Muscle of leg (tissue), 11 donors: Measurements from ENCODE around the gene C12orf56. TPM values are rescaled to one million over a fixed set of nuclear protein-coding genes. Genes with fewer than 3 reads are reported as not detected.

Experiments
- DNase-seq: peaks from one replicate; pipeline ENCODE4 v3.0.0; 2013
- H3K27ac ChIP-seq: one replicate; pipeline ENCODE4 v1.5.1; 2013; ENCODE audit warnings: mild to moderate bottlenecking, low read length, control low read depth
- H3K27me3 ChIP-seq: one replicate; pipeline ENCODE4 v1.6.1; 2013; ENCODE audit warnings: low read length; ENCODE audit not compliant: control insufficient read depth, insufficient read depth
- H3K36me3 ChIP-seq: one replicate; pipeline ENCODE4 v1.6.1; 2013; ENCODE audit warnings: low read length; ENCODE audit not compliant: control insufficient read depth, insufficient read depth
- H3K4me1 ChIP-seq: one replicate; pipeline ENCODE4 v1.6.1; 2013; ENCODE audit warnings: low read length; ENCODE audit not compliant: control insufficient read depth, insufficient read depth
- H3K4me3 ChIP-seq: one replicate; pipeline ENCODE4 v1.5.1; 2013; ENCODE audit warnings: low read length, control low read depth
- H3K9me3 ChIP-seq: replicated peaks from 2 replicates; pipeline ENCODE4 v1.6.1; 2013; ENCODE audit warnings: low read depth, low read length; ENCODE audit not compliant: control insufficient read depth
- WGBS: methylation state at CpG from one replicate; pipeline ENCODE4 v1.1.5; 2013; ENCODE audit warnings: missing lambda C conversion rate; ENCODE audit not compliant: insufficient coverage; 5-methylcytosine and 5-hydroxymethylcytosine counted together
- polyA plus RNA-seq, 8 donors: library from polyadenylated mRNA; unstranded; fragments of 120-200 nt; gene quantifications; one replicate each; pipeline versions ENCODE4 v1.2.1 to v1.2.3, GENCODE V29; 2013; ENCODE audit warnings: inconsistent platforms in 1 of 8, low replicate concordance in 1 of 8; ENCODE audit not compliant: insufficient read length in 8 of 8, insufficient read depth in 1 of 8
- total RNA-seq: library from RNA; stranded (reverse); fragments of 120-200 nt; gene quantifications from one replicate; pipeline ENCODE4 v1.2.4, GENCODE V29; 2013

C12orf56 gene
- total and polyA plus RNA-seq, 9 donors, result 0.65 to 2.7 (median 1.2) TPM

- Histone ChIP-seq H3K4me3 (no peak overlapping the region), H3K9me3 (no peaks in the 10 kb centered on the region), H3K27ac (no peak overlapping the region), H3K36me3 (no peaks in the 10 kb centered on the region), H3K27me3 (no peaks in the 10 kb centered on the region), H3K4me1 (no peaks in the 10 kb centered on the region)
- WGBS, result no CpG with 5 or more reads among the region's 1 CpG
- DNase-seq, result no peak
These were observed 137.2 kb downstream of the C12orf56 start for GRCh38 chr12:64253356-64253755.

GRCh38 chr12:64252681-64253080 is 137.9 kb downstream of the C12orf56 start:
- WGBS, result no CpG with 5 or more reads among the region's 3 CpGs
- no peaks in the 10 kb centered on the region for H3K9me3 ChIP-seq
- DNase-seq, result peak; percentile 31
- no peak overlapping the region for H3K27ac ChIP-seq
- H3K36me3 ChIP-seq, result no peaks in the 10 kb centered on the region
- H3K4me3 ChIP-seq, result no peak overlapping the region
- no peaks in the 10 kb centered on the region for H3K4me1 ChIP-seq
- H3K27me3 ChIP-seq, result no peaks in the 10 kb centered on the region

GRCh38 chr12:64243809-64244208 is 146.7 kb downstream of the C12orf56 start:
- Histone ChIP-seq H3K27ac (no peak overlapping the region), H3K36me3 (no peaks in the 10 kb centered on the region), H3K9me3 (no peaks in the 10 kb centered on the region), H3K27me3 (no peaks in the 10 kb centered on the region), H3K4me1 (no peaks in the 10 kb centered on the region), H3K4me3 (no peak overlapping the region)
- no peak for DNase-seq
- WGBS, result 64% methylated on average over 3 of the region's 4 CpGs

GRCh38 chr12:64240781-64241180 is 149.8 kb downstream of the C12orf56 start:
- H3K4me3 ChIP-seq, result no peak overlapping the region
- 67% methylated on average over 1 of the region's 3 CpGs for WGBS
- H3K36me3 ChIP-seq, result no peaks in the 10 kb centered on the region
- DNase-seq, result no peak
- H3K27ac ChIP-seq, result no peak overlapping the region
- H3K27me3 ChIP-seq, result no peaks in the 10 kb centered on the region
- no peaks in the 10 kb centered on the region for H3K4me1 ChIP-seq
- no peaks in the 10 kb centered on the region for H3K9me3 ChIP-seq

- Histone ChIP-seq H3K36me3 (no peaks in the 10 kb centered on the region), H3K4me1 (no peaks in the 10 kb centered on the region), H3K27ac (no peak overlapping the region), H3K27me3 (no peaks in the 10 kb centered on the region), H3K4me3 (no peak overlapping the region), H3K9me3 (no peaks in the 10 kb centered on the region)
- DNase-seq, result no peak
These were observed 153.2 kb downstream of the C12orf56 start for GRCh38 chr12:64237382-64237781.

- no peaks in the 10 kb centered on the region for H3K4me1 ChIP-seq
- no peak for DNase-seq
- no peaks in the 10 kb centered on the region for H3K36me3 ChIP-seq
- no peak overlapping the region for H3K4me3 ChIP-seq
- H3K9me3 ChIP-seq, result no peaks in the 10 kb centered on the region
- no peaks in the 10 kb centered on the region for H3K27me3 ChIP-seq
- H3K27ac ChIP-seq, result no peak overlapping the region
These were observed 154.0 kb downstream of the C12orf56 start for GRCh38 chr12:64236549-64236948.

- no peaks in the 10 kb centered on the region for H3K9me3 ChIP-seq
- WGBS, result 67% methylated on average over 1 of the region's 1 CpG
- no peaks in the 10 kb centered on the region for H3K36me3 ChIP-seq
- no peak overlapping the region for H3K27ac ChIP-seq
- H3K4me1 ChIP-seq, result no peaks in the 10 kb centered on the region
- no peak overlapping the region for H3K4me3 ChIP-seq
- DNase-seq, result no peak
- no peaks in the 10 kb centered on the region for H3K27me3 ChIP-seq
These were observed 158.4 kb downstream of the C12orf56 start for GRCh38 chr12:64232196-64232595.

GRCh38 chr12:64229796-64230195 is 160.8 kb downstream of the C12orf56 start:
- WGBS, result 85% methylated on average over 3 of the region's 5 CpGs
- Histone ChIP-seq H3K4me1 (no peaks in the 10 kb centered on the region), H3K9me3 (no peaks in the 10 kb centered on the region), H3K36me3 (no peaks in the 10 kb centered on the region), H3K4me3 (no peak overlapping the region), H3K27ac (no peak overlapping the region), H3K27me3 (no peaks in the 10 kb centered on the region)
- no peak for DNase-seq

- Histone ChIP-seq H3K4me3 (no peak overlapping the region), H3K27me3 (no peaks in the 10 kb centered on the region), H3K9me3 (no peaks in the 10 kb centered on the region), H3K4me1 (no peaks in the 10 kb centered on the region), H3K36me3 (no peaks in the 10 kb centered on the region), H3K27ac (no peak overlapping the region)
- WGBS, result 65% methylated on average over 2 of the region's 4 CpGs
- DNase-seq, result no peak
These were observed 161.3 kb downstream of the C12orf56 start for GRCh38 chr12:64229240-64229639.

GRCh38 chr12:64225626-64226025 is 164.9 kb downstream of the C12orf56 start:
- Histone ChIP-seq H3K27ac (no peak overlapping the region), H3K36me3 (no peaks in the 10 kb centered on the region), H3K9me3 (no peaks in the 10 kb centered on the region), H3K4me3 (no peak overlapping the region), H3K27me3 (no peaks in the 10 kb centered on the region), H3K4me1 (peaks cover 4% of the 10 kb centered on the region)
- DNase-seq, result no peak
- WGBS, result no CpG with 5 or more reads among the region's 2 CpGs

- WGBS, result under 1% methylated on average over 49 of the region's 56 CpGs
These were observed 168.4 kb downstream of the C12orf56 start, which contains the start of gene KICS2 for GRCh38 chr12:64222009-64222765. KICS2 (minus strand) TSS chr12:64222296; CDS start chr12:64222237, 59 bp downstream.

More at GRCh38 chr12:64222009-64222765, 168.4 kb downstream of the C12orf56 start, which contains the start of gene KICS2:
- H3K36me3 ChIP-seq, result no peaks in the 10 kb centered on the region
- peak; percentile 97 for DNase-seq
- no peaks in the 10 kb centered on the region for H3K9me3 ChIP-seq
- peak within 1 kb of the TSS; percentile 94 for H3K4me3 ChIP-seq
- H3K4me1 ChIP-seq, result peaks cover 4% of the 10 kb centered on the region
- peak within 1 kb of the TSS; percentile 86 for H3K27ac ChIP-seq
- H3K27me3 ChIP-seq, result no peaks in the 10 kb centered on the region
